Measurements from ENCODE around the gene GALC. TPM values are rescaled to one million over a fixed set of nuclear protein-coding genes. Genes with fewer than 3 reads are reported as not detected.

Gene GALC
- total RNA-seq, 2 donors from 2014 or later = 22.9 to 24.0 TPM

- H3K36me3 ChIP-seq = no peaks in the 10 kb centered on the region
- H3K9me3 ChIP-seq = no peaks in the 10 kb centered on the region
- DNase-seq (ENCODE audit: low spot score) = no peak
- no peaks in the 10 kb centered on the region for H3K27me3 ChIP-seq (replicated peaks; ENCODE audit: insufficient read depth)
- ATAC-seq (ENCODE audit: insufficient number of reproducible peaks, low FRiP score, low read depth) = no peak
- H3K4me1 ChIP-seq (ENCODE audit: control insufficient read depth in 1 of 2, low read depth in 2 of 2) = no peaks in the 10 kb centered on the region
- H3K27ac ChIP-seq = no peak overlapping the region
- TF ChIP-seq, protein P1, sequence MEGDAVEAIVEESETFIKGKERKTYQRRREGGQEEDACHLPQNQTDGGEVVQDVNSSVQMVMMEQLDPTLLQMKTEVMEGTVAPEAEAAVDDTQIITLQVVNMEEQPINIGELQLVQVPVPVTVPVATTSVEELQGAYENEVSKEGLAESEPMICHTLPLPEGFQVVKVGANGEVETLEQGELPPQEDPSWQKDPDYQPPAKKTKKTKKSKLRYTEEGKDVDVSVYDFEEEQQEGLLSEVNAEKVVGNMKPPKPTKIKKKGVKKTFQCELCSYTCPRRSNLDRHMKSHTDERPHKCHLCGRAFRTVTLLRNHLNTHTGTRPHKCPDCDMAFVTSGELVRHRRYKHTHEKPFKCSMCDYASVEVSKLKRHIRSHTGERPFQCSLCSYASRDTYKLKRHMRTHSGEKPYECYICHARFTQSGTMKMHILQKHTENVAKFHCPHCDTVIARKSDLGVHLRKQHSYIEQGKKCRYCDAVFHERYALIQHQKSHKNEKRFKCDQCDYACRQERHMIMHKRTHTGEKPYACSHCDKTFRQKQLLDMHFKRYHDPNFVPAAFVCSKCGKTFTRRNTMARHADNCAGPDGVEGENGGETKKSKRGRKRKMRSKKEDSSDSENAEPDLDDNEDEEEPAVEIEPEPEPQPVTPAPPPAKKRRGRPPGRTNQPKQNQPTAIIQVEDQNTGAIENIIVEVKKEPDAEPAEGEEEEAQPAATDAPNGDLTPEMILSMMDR (IDR thresholded peaks at IDR 0.05) = no peak
- no peak overlapping the region for H3K4me3 ChIP-seq
These were observed 41.1 kb upstream of the GALC start for GRCh38 chr14:88034076-88034475.

- no peak for ATAC-seq (ENCODE audit: insufficient number of reproducible peaks, low FRiP score, low read depth)
- Histone ChIP-seq H3K27me3 (replicated peaks; ENCODE audit: insufficient read depth) (no peaks in the 10 kb centered on the region), H3K36me3 (no peaks in the 10 kb centered on the region), H3K4me1 (ENCODE audit: control insufficient read depth in 1 of 2, low read depth in 2 of 2) (no peaks in the 10 kb centered on the region), H3K4me3 (no peak overlapping the region), H3K9me3 (no peaks in the 10 kb centered on the region), H3K27ac (no peak overlapping the region)
- DNase-seq (ENCODE audit: low spot score) = no peak
- TF ChIP-seq, protein P1 (IDR thresholded peaks at IDR 0.05) = no peak
These were observed 39.4 kb upstream of the GALC start for GRCh38 chr14:88032373-88032772.

DNA sequence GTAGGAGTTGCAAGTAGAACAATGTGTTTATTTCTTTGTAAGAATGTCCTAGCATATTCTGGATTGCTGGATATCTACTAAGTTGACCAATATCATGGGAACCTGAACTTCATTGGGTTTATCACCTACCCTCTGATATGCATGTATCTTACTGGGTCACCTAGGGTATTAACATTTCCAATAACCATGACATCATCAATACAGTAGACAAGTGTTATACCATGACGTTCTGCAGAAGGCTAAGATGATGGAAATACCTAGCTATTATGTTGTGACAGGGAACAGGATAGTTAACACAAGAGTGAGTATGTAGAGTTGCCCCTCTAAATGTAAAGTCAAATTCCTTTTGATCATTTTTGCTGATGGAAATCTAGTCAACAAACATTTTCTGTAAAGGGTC is 37.9 kb upstream of the GALC start:
- DNase-seq (ENCODE audit: low spot score) = no peak
- Histone ChIP-seq H3K27me3 (replicated peaks; ENCODE audit: insufficient read depth) (no peaks in the 10 kb centered on the region), H3K9me3 (no peaks in the 10 kb centered on the region), H3K27ac (no peak overlapping the region), H3K4me3 (no peak overlapping the region), H3K36me3 (no peaks in the 10 kb centered on the region), H3K4me1 (ENCODE audit: control insufficient read depth in 1 of 2, low read depth in 2 of 2) (no peaks in the 10 kb centered on the region)
- TF ChIP-seq, protein P1 (IDR thresholded peaks at IDR 0.05) = no peak
- no peak for ATAC-seq (ENCODE audit: insufficient number of reproducible peaks, low FRiP score, low read depth)

DNA sequence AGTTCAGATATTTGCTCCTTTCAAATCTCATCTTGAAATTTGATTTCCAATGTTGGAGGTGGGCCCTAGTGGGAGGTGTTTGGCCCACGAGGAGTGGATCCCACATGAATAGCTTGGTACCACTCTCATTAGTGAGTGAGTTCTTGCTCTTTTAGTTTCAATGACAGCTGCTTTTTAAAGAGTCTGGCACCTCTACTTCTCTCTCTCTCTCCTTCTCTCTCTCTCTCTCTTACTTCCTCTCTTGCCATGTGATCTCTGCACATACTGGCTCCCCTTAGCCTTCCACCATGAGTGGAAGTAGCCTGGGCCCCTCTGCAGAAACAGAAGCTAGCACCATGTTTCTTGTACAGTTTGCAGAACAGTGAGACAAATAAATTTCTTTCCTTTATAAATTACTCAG is 37.1 kb upstream of the GALC start:
- Histone ChIP-seq H3K4me3 (no peak overlapping the region), H3K27me3 (replicated peaks; ENCODE audit: insufficient read depth) (no peaks in the 10 kb centered on the region), H3K27ac (no peak overlapping the region), H3K36me3 (no peaks in the 10 kb centered on the region), H3K9me3 (no peaks in the 10 kb centered on the region), H3K4me1 (ENCODE audit: control insufficient read depth in 1 of 2, low read depth in 2 of 2) (no peaks in the 10 kb centered on the region)
- ATAC-seq (ENCODE audit: insufficient number of reproducible peaks, low FRiP score, low read depth) = no peak
- DNase-seq (ENCODE audit: low spot score) = no peak
- TF ChIP-seq, protein P1 (IDR thresholded peaks at IDR 0.05) = no peak

- H3K9me3 ChIP-seq = no peaks in the 10 kb centered on the region
- H3K27ac ChIP-seq = no peak overlapping the region
- no peak for DNase-seq (ENCODE audit: low spot score)
- TF ChIP-seq, protein P1 (IDR thresholded peaks at IDR 0.05) = no peak
- no peaks in the 10 kb centered on the region for H3K4me1 ChIP-seq (ENCODE audit: control insufficient read depth in 1 of 2, low read depth in 2 of 2)
- H3K4me3 ChIP-seq = no peak overlapping the region
- no peaks in the 10 kb centered on the region for H3K36me3 ChIP-seq
- H3K27me3 ChIP-seq (replicated peaks; ENCODE audit: insufficient read depth) = no peaks in the 10 kb centered on the region
- ATAC-seq (ENCODE audit: insufficient number of reproducible peaks, low FRiP score, low read depth) = no peak
These were observed 36.5 kb upstream of the GALC start for GRCh38 chr14:88029500-88029899.

Measured in thoracic aorta (tissue), 2 donors.